CD4-positive, alpha-beta T cell treated with Interleukin-17A for 1 hour (primary cell): ENCODE results near the gene DDX59.

Experiments
- DNase-seq: peaks from one replicate; pipeline ENCODE4 v3.0.0-alpha.2; 2020

The DDX59 gene

GRCh38 chr1:200669314-200670241, at the start of gene DDX59:
Gene DDX59 (minus strand): TSS chr1:200669907. CDS start chr1:200666740, 3,167 bp downstream.
- DNase-seq, result peak; percentile 92

- DNase-seq, result no peak
These were observed 44.9 kb upstream of the DDX59 start for GRCh38 chr1:200714504-200715187.

GRCh38 chr1:200710166-200710565, 40.5 kb upstream of the DDX59 start:
- DNase-seq, result no peak

- DNase-seq, result no peak
These were observed 39.1 kb upstream of the DDX59 start for GRCh38 chr1:200708769-200709168.

- no peak for DNase-seq
These were observed 38.5 kb upstream of the DDX59 start for GRCh38 chr1:200708161-200708560.

GRCh38 chr1:200707116-200707515, 37.4 kb upstream of the DDX59 start:
- DNase-seq, result no peak

- DNase-seq, result no peak
These were observed 36.6 kb upstream of the DDX59 start for GRCh38 chr1:200706111-200706814.

- no peak for DNase-seq
These were observed 35.3 kb upstream of the DDX59 start for GRCh38 chr1:200704986-200705500.

- DNase-seq, result no peak
These were observed 30.2 kb upstream of the DDX59 start for GRCh38 chr1:200699871-200700270.

GRCh38 chr1:200694738-200695137, 25.0 kb upstream of the DDX59 start:
- DNase-seq, result no peak

GRCh38 chr1:200693327-200693726, 23.6 kb upstream of the DDX59 start:
- no peak for DNase-seq

- DNase-seq, result no peak
These were observed 22.6 kb upstream of the DDX59 start for GRCh38 chr1:200692316-200692715.

- no peak for DNase-seq
These were observed 16.9 kb upstream of the DDX59 start for GRCh38 chr1:200686620-200687019.

- DNase-seq, result no peak
These were observed 14.3 kb upstream of the DDX59 start for GRCh38 chr1:200684015-200684414.

- DNase-seq, result no peak
These were observed 13.6 kb upstream of the DDX59 start for GRCh38 chr1:200683298-200683697.

GRCh38 chr1:200681231-200681630, 11.5 kb upstream of the DDX59 start:
- DNase-seq, result no peak

- no peak for DNase-seq
These were observed 7.1 kb upstream of the DDX59 start for GRCh38 chr1:200676829-200677228.

- DNase-seq, result no peak
These were observed 5.8 kb upstream of the DDX59 start for GRCh38 chr1:200675588-200675852.

GRCh38 chr1:200674838-200675587, 5.3 kb upstream of the DDX59 start:
- DNase-seq, result no peak

- DNase-seq, result no peak
These were observed 4.5 kb upstream of the DDX59 start for GRCh38 chr1:200673952-200674823.

- no peak for DNase-seq
These were observed 1.6 kb upstream of the DDX59 start for GRCh38 chr1:200671235-200671786.
